Measurements from ENCODE around the gene POP4.

POP4 gene

GRCh38 chr19:29576761-29577648 is 29.1 kb upstream of the POP4 start:
- DNase-seq (ENCODE audit: low read depth) = peak; percentile 39

- DNase-seq (ENCODE audit: low read depth) = no peak
These were observed 28.5 kb upstream of the POP4 start for GRCh38 chr19:29577649-29577963.

GRCh38 chr19:29578349-29578748 is 27.7 kb upstream of the POP4 start:
- no peak for DNase-seq (ENCODE audit: low read depth)

- DNase-seq (ENCODE audit: low read depth) = no peak
These were observed 26.7 kb upstream of the POP4 start for GRCh38 chr19:29579308-29579910.

- no peak for DNase-seq (ENCODE audit: low read depth)
These were observed 24.7 kb upstream of the POP4 start for GRCh38 chr19:29581398-29581797.

- DNase-seq (ENCODE audit: low read depth) = no peak
These were observed 22.7 kb upstream of the POP4 start for GRCh38 chr19:29583196-29583999.

- DNase-seq (ENCODE audit: low read depth) = no peak
These were observed 19.7 kb upstream of the POP4 start for GRCh38 chr19:29586401-29586800.

- DNase-seq (ENCODE audit: low read depth) = no peak
These were observed 19.0 kb upstream of the POP4 start for GRCh38 chr19:29587059-29587458.

GRCh38 chr19:29587518-29587986 is 18.5 kb upstream of the POP4 start:
- peak; percentile 56 for DNase-seq (ENCODE audit: low read depth)

GRCh38 chr19:29588095-29588494 is 18.0 kb upstream of the POP4 start:
- no peak for DNase-seq (ENCODE audit: low read depth)

GRCh38 chr19:29590278-29590677 is 15.8 kb upstream of the POP4 start:
- DNase-seq (ENCODE audit: low read depth) = no peak

GRCh38 chr19:29591670-29592069 is 14.4 kb upstream of the POP4 start:
- no peak for DNase-seq (ENCODE audit: low read depth)

GRCh38 chr19:29593869-29594268 is 12.2 kb upstream of the POP4 start:
- no peak for DNase-seq (ENCODE audit: low read depth)

GRCh38 chr19:29596080-29596727 is 9.9 kb upstream of the POP4 start:
- no peak for DNase-seq (ENCODE audit: low read depth)

- no peak for DNase-seq (ENCODE audit: low read depth)
These were observed 9.1 kb upstream of the POP4 start for GRCh38 chr19:29596885-29597525.

GRCh38 chr19:29598036-29598435 is 8.0 kb upstream of the POP4 start:
- DNase-seq (ENCODE audit: low read depth) = no peak

GRCh38 chr19:29598496-29598895 is 7.6 kb upstream of the POP4 start:
- DNase-seq (ENCODE audit: low read depth) = no peak

GRCh38 chr19:29603308-29603707 is 2.8 kb upstream of the POP4 start:
- no peak for DNase-seq (ENCODE audit: low read depth)

GRCh38 chr19:29606420-29606747 is 301 bp downstream of the POP4 start:
- no peak for DNase-seq (ENCODE audit: low read depth)

GRCh38 chr19:29609636-29610035 is 3.6 kb downstream of the POP4 start:
- DNase-seq (ENCODE audit: low read depth) = no peak

- DNase-seq (ENCODE audit: low read depth) = no peak
These were observed 4.1 kb downstream of the POP4 start for GRCh38 chr19:29610213-29610573.

All from activated T-cell treated with anti-CD3 and anti-CD28 coated beads for 24 hours (primary cell).